GM04503 (cell line): ENCODE measurements around the gene MATK.
A peak's percentile ranks its signal among the peaks of the same experiment; 100 is the strongest.
"Not testable (repeated sequence)": the region's sequence is repeated elsewhere in the genome, so short reads cannot be mapped to it uniquely, and the experiment has no call there.

Source experiments
- DNase-seq: peaks from one replicate; pipeline ENCODE4 v3.0.0-alpha.2; 2012; ENCODE audit warnings: low read depth

Gene MATK

GRCh38 chr19:3770136-3770999, 15.8 kb downstream of the MATK start:
- DNase-seq: no peak

- no peak for DNase-seq
These were observed 16.7 kb downstream of the MATK start for GRCh38 chr19:3769494-3769893.

DNA sequence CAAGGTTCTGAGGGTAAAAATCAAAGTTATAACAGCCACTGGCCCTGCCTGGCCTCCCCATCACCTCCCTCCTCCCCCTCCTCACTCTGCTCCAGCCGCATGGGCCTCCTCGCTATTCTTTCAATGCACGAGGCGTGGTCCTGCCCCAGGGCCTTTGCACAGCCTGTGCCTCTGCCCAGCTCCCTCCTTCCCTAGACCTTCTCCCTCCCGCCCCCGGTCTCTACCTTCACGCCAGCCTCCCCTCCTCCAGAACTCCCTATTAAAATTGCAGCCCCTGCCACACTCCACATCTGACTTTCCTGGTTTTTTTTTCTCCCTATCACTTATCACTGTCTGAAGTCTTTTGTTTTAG, 17.5 kb downstream of the MATK start:
- DNase-seq: no peak

GRCh38 chr19:3768015-3768747, 18.0 kb downstream of the MATK start:
- no peak for DNase-seq

- no peak for DNase-seq
These were observed 19.1 kb downstream of the MATK start for GRCh38 chr19:3767050-3767449.

DNA sequence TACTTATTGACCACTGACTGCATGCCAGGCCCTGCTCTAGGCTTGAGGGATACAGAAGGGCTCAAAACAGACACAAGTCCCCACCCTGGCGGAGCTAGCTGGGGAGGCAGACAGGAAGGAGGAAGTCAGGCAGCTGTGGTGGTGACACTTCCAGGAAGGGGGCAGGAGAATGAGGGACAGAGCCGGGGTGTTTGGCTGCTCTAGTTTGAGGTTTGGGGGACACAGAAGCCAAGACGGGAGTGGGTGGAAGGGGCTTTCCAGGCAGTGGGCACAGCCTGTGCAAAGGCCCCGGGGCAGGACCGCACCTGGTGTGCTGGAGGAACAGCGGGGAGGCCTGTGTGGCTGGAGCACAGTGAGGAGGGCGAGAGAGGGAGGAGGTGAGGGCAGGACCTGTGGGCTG, 19.7 kb downstream of the MATK start:
- DNase-seq: no peak

DNA sequence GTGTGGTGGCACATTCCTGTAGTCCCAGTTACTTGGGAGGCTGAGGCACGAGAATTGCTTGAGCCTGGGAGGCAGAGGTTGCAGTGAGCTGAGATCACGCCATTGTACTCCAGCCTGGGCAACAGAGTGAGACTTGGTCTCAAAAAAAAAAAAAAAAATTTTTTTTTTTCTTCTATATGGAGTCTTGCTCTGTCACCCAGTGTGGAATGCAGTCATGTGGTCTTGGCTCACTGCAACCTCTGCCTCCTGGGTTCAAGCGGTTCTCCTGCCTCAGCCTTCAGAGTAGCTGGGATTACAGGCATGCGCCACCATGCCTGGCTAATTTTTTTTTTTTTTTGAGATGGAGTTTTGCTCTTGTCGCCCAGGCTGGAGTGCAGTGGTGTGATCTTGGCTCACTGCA, 20.4 kb downstream of the MATK start:
- DNase-seq: not testable (repeated sequence)

DNA sequence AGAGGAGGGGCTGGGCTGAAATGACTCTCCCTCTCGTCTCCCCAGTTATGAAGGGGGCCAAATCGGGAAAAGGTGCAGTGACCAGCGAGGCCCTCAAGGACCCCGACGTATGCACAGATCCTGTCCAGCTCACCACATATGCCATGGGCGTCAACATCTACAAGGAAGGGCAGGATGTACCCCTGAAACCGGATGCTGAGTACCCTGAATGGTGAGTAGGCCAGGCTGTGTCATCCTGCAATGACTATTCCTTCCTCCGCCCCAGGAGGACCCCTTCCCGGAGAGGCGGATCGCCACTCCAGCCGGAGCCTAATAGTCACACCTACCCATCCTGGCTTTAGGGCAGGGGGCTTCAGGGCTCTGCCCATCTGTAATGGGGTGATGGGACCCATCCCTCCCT, 21.1 kb downstream of the MATK start:
- DNase-seq: no peak

GRCh38 chr19:3762501-3763459, 23.4 kb downstream of the MATK start, which contains the start of gene MRPL54:
Gene MRPL54, plus strand, starts transcription at chr19:3762682. Its CDS starts 19 bp downstream, at chr19:3762701.
- DNase-seq: peak; percentile 88

DNA sequence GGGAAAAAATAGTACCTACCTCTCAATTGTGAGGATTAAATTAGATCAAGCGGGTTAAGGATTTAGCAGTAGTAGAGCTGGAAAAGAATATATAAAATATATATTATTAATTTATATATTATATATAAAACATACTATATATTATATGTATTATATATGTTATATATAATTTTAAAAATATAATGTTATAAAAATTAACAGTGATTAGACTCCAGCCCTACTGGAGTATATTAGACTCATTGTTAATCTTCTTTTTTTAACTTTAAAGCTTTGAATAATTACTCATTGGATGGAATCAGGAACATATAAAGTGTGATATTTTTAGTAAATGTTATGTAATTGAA, 24.1 kb downstream of the MATK start:
- DNase-seq: no peak

DNA sequence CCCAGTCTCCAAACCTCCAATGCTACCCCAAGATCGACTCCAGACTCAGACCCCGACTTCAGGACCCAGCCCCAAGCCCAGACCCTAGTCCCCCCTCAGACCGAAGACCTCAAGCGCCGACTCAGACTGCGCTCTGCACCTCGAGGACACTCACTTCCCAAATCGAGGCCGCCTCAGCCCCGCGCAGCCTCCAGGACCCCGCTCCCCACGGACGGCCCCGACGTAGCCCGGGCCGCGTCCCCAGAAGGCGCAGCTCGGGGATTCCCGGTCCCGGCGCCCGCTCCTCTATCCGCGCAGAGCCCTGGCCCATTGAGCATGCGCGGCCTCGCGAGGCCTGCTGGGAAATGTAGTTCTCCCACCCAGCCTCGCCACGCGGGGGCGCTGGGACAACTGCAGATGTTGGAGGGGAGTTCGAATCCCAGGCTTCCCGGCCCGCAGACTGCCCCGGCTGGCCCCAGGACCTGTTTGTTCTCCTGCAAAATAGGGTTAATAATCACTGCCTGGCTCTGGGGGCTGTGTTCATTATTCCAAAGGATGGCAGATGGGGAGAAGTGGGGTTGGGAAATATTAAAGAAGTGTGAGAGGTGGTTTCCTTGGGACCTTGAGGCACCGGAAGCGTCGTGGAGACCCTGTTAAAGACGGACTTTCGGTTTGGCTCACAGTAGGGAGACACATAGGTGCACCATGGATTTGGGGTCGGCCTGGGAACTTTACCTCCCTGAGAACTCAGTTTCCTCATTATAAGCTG, 24.6 kb downstream of the MATK start, which contains the start of gene APBA3:
TSS of gene APBA3 (minus strand) at position 311 of the 748 bp plus-strand sequence. CDS start 1,428 bp downstream, outside the sequence.
- peak; percentile 31 for DNase-seq

- DNase-seq: no peak
These were observed 25.3 kb downstream of the MATK start for GRCh38 chr19:3760871-3761361.

DNA sequence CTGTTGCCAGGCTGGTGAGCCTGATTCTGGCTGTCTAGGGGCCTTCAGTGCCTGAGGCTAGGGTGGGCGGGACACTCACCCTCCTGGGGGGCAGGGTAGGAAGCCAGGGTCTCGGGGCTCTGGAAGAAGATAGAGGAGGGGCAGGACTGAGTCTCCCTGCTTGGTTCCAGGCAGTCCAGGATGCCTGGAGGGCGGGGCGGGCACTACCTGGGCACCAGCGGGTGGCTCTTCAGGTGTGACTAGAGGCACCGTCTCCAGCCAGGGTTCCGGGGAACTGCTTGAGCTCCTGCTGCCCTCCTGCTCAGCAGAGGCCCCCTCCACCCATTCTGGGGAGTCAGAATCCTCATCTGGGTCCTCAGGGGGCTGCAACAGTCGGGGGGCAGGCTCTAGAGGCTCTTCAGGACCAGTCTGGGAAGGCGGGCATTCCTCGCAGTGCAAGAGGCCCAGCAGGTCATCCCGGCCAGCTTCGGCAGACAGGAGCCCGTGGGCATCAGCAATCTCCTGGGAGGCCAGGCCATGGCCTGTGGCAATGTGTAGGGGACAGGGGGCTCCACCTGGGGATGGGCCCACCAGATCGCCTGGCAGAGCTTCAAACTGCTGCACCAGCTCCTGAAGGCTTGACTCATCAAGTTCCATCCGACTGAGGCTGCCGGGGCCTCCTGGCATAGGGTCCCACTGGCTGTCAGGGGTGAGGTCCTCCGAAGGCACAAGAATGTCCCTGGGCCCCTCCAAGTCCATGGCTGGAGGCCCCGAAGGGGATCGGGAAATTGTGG, 26.5 kb downstream of the MATK start:
- DNase-seq: no peak

- not testable (repeated sequence) for DNase-seq
These were observed 27.9 kb downstream of the MATK start for GRCh38 chr19:3758297-3758696.

DNA sequence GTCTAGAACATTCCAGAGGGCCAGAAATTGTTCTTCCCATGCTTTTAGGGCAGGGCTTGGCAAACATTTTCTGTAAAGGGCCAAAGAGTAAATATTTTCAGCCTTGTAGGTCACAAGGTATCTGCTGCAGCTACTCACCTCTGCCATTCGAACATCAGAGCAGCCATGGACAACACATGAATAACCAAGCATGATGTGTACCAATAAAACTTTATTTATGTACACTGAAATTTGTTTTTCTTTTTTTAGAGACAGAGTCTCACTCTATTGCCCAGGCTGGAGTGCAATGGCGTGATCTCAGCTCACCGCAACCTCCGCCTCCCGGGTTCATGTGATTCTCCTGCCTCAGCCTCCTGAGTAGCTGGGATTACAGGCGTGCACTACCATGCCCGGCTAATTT, 28.5 kb downstream of the MATK start:
- not testable (repeated sequence) for DNase-seq

- no peak for DNase-seq
These were observed 32.4 kb downstream of the MATK start for GRCh38 chr19:3753631-3754410.

- no peak for DNase-seq
These were observed 33.7 kb downstream of the MATK start for GRCh38 chr19:3752492-3752891.

- no peak for DNase-seq
These were observed 34.9 kb downstream of the MATK start for GRCh38 chr19:3751236-3751635.

- DNase-seq: no peak
These were observed 36.0 kb downstream of the MATK start for GRCh38 chr19:3750211-3750610.

DNA sequence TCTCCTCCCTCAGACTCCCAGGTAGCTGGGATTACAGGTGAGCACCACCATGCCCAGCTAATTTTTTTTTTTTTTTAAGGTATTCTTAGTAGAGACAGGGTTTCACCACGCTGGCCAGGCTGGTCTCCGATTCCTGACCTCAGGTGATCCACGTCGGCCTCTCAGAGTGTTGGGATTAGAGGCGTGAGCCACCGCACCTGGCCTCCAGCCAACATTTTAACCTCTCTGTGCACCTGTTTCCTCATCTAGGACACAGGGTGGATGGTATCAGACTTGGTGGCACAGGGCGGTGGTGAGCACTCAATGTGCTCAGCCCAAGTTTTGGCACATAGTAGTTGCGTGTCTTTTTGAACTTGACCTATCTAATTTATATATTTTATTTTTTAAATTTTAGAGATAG, 37.2 kb downstream of the MATK start:
- DNase-seq: no peak
